ENCODE data around the gene JPH4.

The JPH4 gene

DNA sequence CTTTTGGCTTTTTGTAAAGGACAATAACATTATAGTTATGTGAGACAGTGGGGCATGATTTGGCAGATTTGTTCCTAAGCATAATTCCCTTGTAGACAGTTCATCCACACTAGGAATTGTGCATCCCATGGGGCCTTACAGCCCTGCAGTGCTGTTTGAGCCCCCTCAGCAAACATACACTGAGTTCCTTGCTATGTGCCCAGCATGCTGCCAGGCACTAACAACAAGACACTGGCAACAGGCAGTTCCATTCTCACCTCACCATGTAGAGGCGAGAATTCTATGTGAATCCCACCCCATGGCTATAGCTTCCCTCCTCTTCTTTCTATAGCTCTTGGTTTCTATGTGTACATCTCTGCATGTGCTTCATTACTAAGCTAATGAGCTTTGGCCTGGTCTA, 20.6 kb downstream of the JPH4 start:
- no peak for ATAC-seq (ENCODE audit: insufficient read depth, low read depth)
- peak overlapping the region; percentile 95; the same call in 1 of the 2 replicates for H3K4me2 ChIP-seq (ENCODE audit: insufficient read depth, low read length)

GRCh38 chr14:23557521-23557920, 21.1 kb downstream of the JPH4 start:
- Histone ChIP-seq H3K9me3 (ENCODE audit: insufficient read depth, low read length, severe bottlenecking) (no peaks in the 10 kb centered on the region), H3K4me1 (ENCODE audit: insufficient read depth, low read length) (peaks cover 34% of the 10 kb centered on the region), H3K27ac (ENCODE audit: low read length) (peak overlapping the region; percentile 41; the same call in 1 of the 2 replicates), H3K36me3 (ENCODE audit: insufficient read depth, low read length) (peaks cover 49% of the 10 kb centered on the region), H3K4me3 (ENCODE audit: low read depth in 1 of 2, low read length in 2 of 2) (no peak overlapping the region), H3K79me2 (ENCODE audit: insufficient read depth, low read length) (peaks cover 33% of the 10 kb centered on the region), H3K27me3 (ENCODE audit: insufficient read depth, low read length, poor library complexity) (no peaks in the 10 kb centered on the region), H3K9ac (ENCODE audit: low read depth, low read length) (peak overlapping the region; percentile 87), H4K20me1 (ENCODE audit: insufficient read depth, low read length) (0 out of 2 replicates have a peak, but pooled peaks cover 6% of the 10 kb centered on the region), H2AFZ (ENCODE audit: low read depth, low read length) (no peak overlapping the region), H3K4me2 (ENCODE audit: insufficient read depth, low read length) (peak overlapping the region; percentile 95)
- DNase-seq (no peak), ATAC-seq (ENCODE audit: insufficient read depth, low read depth) (no peak)
- TF ChIP-seq, protein P1, sequence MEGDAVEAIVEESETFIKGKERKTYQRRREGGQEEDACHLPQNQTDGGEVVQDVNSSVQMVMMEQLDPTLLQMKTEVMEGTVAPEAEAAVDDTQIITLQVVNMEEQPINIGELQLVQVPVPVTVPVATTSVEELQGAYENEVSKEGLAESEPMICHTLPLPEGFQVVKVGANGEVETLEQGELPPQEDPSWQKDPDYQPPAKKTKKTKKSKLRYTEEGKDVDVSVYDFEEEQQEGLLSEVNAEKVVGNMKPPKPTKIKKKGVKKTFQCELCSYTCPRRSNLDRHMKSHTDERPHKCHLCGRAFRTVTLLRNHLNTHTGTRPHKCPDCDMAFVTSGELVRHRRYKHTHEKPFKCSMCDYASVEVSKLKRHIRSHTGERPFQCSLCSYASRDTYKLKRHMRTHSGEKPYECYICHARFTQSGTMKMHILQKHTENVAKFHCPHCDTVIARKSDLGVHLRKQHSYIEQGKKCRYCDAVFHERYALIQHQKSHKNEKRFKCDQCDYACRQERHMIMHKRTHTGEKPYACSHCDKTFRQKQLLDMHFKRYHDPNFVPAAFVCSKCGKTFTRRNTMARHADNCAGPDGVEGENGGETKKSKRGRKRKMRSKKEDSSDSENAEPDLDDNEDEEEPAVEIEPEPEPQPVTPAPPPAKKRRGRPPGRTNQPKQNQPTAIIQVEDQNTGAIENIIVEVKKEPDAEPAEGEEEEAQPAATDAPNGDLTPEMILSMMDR (IDR thresholded peaks at IDR 0.05; ENCODE audit: borderline replicate concordance, extremely low read depth, low read length, poor library complexity, severe bottlenecking): no peak
- no peak for TF ChIP-seq EZH2 (IDR thresholded peaks at IDR 0.05; ENCODE audit: borderline replicate concordance, low read depth, low read length, severe bottlenecking)

More for the DNA sequence above, 20.6 kb downstream of the JPH4 start:
- Histone ChIP-seq H3K27ac (ENCODE audit: low read length) (peak overlapping the region; percentile 41), H4K20me1 (ENCODE audit: insufficient read depth, low read length) (peaks cover 6% of the 10 kb centered on the region; the same call in 1 of the 2 replicates), H3K36me3 (ENCODE audit: insufficient read depth, low read length) (peaks cover 52% of the 10 kb centered on the region), H3K4me3 (ENCODE audit: low read depth in 1 of 2, low read length in 2 of 2) (no peak overlapping the region), H3K4me1 (ENCODE audit: insufficient read depth, low read length) (peaks cover 34% of the 10 kb centered on the region), H3K9me3 (ENCODE audit: insufficient read depth, low read length, severe bottlenecking) (no peaks in the 10 kb centered on the region), H3K27me3 (ENCODE audit: insufficient read depth, low read length, poor library complexity) (no peaks in the 10 kb centered on the region), H3K79me2 (ENCODE audit: insufficient read depth, low read length) (peaks cover 33% of the 10 kb centered on the region), H2AFZ (ENCODE audit: low read depth, low read length) (no peak overlapping the region), H3K9ac (ENCODE audit: low read depth, low read length) (peak overlapping the region; percentile 87)
- no peak for TF ChIP-seq EZH2 (IDR thresholded peaks at IDR 0.05; ENCODE audit: borderline replicate concordance, low read depth, low read length, severe bottlenecking)
- TF ChIP-seq, protein P1 (IDR thresholded peaks at IDR 0.05; ENCODE audit: borderline replicate concordance, extremely low read depth, low read length, poor library complexity, severe bottlenecking): no peak
- no peak for DNase-seq

DNA sequence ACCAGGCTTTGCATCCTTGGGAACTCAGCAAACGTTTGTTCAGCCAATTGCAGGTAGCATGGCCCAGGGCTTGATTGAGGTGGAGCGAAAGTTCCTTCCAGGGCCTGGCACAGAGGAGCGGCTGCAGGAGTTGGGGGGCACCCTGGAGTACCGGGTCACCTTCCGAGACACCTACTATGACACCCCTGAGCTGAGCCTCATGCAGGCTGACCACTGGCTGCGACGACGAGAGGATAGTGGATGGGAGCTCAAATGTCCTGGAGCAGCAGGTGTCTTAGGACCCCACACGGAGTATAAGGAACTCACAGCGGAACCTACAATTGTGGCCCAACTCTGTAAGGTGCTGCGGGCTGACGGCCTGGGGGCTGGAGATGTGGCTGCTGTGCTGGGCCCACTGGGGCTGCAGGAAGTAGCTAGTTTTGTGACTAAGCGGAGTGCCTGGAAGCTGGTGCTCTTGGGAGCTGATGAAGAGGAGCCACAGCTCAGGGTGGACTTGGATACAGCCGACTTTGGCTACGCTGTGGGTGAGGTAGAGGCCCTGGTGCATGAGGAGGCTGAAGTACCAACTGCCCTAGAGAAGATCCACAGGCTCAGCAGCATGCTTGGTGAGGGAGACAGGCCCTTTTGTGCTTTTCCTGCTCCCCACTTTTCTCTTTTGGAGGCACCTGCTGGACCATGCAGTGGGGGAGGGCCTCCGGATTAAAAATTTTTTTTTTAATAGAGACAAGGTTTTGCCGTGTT, 21.7 kb downstream of the JPH4 start:
- H3K9me3 ChIP-seq (ENCODE audit: insufficient read depth, low read length, severe bottlenecking): no peaks in the 10 kb centered on the region
- no peak for TF ChIP-seq EZH2 (IDR thresholded peaks at IDR 0.05; ENCODE audit: borderline replicate concordance, low read depth, low read length, severe bottlenecking)
- TF ChIP-seq, protein P1 (IDR thresholded peaks at IDR 0.05; ENCODE audit: borderline replicate concordance, extremely low read depth, low read length, poor library complexity, severe bottlenecking): no peak
- peaks cover 43% of the 10 kb centered on the region for H3K36me3 ChIP-seq (ENCODE audit: insufficient read depth, low read length)
- peak overlapping the region; percentile 78 to 95 for H3K4me3 ChIP-seq (ENCODE audit: low read depth in 1 of 2, low read length in 2 of 2)
- no peak for ATAC-seq (ENCODE audit: insufficient read depth, low read depth)
- no peak for DNase-seq
- H2AFZ ChIP-seq (ENCODE audit: low read depth, low read length): peak overlapping the region; percentile 93
- peak overlapping the region; percentile 95 for H3K4me2 ChIP-seq (ENCODE audit: insufficient read depth, low read length)
- peak overlapping the region; percentile 87 for H3K9ac ChIP-seq (ENCODE audit: low read depth, low read length)
- H4K20me1 ChIP-seq (ENCODE audit: insufficient read depth, low read length): 0 out of 2 replicates have a peak, but pooled peaks cover 3% of the 10 kb centered on the region
- H3K27ac ChIP-seq (ENCODE audit: low read length): peak overlapping the region; percentile 95
- H3K79me2 ChIP-seq (ENCODE audit: insufficient read depth, low read length): peaks cover 33% of the 10 kb centered on the region
- no peaks in the 10 kb centered on the region for H3K27me3 ChIP-seq (ENCODE audit: insufficient read depth, low read length, poor library complexity)
- peaks cover 38% of the 10 kb centered on the region for H3K4me1 ChIP-seq (ENCODE audit: insufficient read depth, low read length)
